Measurements from ENCODE around the gene RAB3IP.
"Not testable (repeated sequence)": the region's sequence is repeated elsewhere in the genome, so short reads cannot be mapped to it uniquely, and the experiment has no call there.

The RAB3IP gene

GRCh38 chr12:69836015-69836414 lies 97.4 kb downstream of the RAB3IP start:
- no peak for DNase-seq

GRCh38 chr12:69837191-69837590 lies 98.5 kb downstream of the RAB3IP start:
- DNase-seq: no peak

- DNase-seq: no peak
These were observed 99.2 kb downstream of the RAB3IP start for GRCh38 chr12:69837657-69838415.

- DNase-seq: no peak
These were observed 102.1 kb downstream of the RAB3IP start for GRCh38 chr12:69840727-69841126.

- DNase-seq: no peak
These were observed 104.9 kb downstream of the RAB3IP start for GRCh38 chr12:69843608-69844007.

GRCh38 chr12:69844416-69844815 lies 105.8 kb downstream of the RAB3IP start:
- DNase-seq: no peak

- no peak for DNase-seq
These were observed 106.2 kb downstream of the RAB3IP start for GRCh38 chr12:69844836-69845235.

GRCh38 chr12:69846976-69847375 lies 108.3 kb downstream of the RAB3IP start:
- no peak for DNase-seq

GRCh38 chr12:69851976-69852375 lies 113.3 kb downstream of the RAB3IP start:
- no peak for DNase-seq

GRCh38 chr12:69853176-69853961 lies 114.7 kb downstream of the RAB3IP start:
- not testable (repeated sequence) for DNase-seq

- DNase-seq: no peak
These were observed 128.0 kb downstream of the RAB3IP start for GRCh38 chr12:69866698-69867097.

GRCh38 chr12:69868695-69869094 lies 130.0 kb downstream of the RAB3IP start:
- no peak for DNase-seq

GRCh38 chr12:69872804-69873203 lies 134.1 kb downstream of the RAB3IP start:
- DNase-seq: no peak

Measured in effector CD4-positive, alpha-beta T cell (primary cell).